GM12874 (cell line): ENCODE results near the gene SMYD3.

Source experiments
- TF ChIP-seq, protein P1 (sequence below): IDR thresholded peaks from 2 replicates; pipeline ENCODE4 v1.5.1; 2011; ENCODE audit warnings: low read depth, mild to moderate bottlenecking, control low read depth, low read length, moderate library complexity; ENCODE audit not compliant: insufficient read depth

The SMYD3 gene

DNA sequence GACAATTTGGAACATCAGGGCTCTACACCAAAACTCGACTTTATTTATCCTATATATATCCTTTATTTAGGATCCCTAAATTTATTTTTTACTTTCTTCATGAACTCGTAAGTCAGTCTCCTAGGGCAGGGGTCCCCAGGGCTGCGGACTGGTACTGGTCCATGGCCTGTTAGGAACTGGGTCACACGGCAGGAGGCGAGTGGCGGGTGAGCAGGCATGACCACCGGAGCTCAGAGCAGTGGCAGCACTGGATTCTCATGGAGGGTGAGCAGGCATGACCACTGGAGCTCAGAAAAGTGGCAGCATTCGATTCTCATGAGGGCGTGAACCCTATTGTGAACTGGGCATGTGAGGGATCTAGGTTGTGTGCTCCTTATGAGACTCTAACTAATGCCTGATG lies 427.0 kb downstream of the SMYD3 start:
- TF ChIP-seq, protein P1, sequence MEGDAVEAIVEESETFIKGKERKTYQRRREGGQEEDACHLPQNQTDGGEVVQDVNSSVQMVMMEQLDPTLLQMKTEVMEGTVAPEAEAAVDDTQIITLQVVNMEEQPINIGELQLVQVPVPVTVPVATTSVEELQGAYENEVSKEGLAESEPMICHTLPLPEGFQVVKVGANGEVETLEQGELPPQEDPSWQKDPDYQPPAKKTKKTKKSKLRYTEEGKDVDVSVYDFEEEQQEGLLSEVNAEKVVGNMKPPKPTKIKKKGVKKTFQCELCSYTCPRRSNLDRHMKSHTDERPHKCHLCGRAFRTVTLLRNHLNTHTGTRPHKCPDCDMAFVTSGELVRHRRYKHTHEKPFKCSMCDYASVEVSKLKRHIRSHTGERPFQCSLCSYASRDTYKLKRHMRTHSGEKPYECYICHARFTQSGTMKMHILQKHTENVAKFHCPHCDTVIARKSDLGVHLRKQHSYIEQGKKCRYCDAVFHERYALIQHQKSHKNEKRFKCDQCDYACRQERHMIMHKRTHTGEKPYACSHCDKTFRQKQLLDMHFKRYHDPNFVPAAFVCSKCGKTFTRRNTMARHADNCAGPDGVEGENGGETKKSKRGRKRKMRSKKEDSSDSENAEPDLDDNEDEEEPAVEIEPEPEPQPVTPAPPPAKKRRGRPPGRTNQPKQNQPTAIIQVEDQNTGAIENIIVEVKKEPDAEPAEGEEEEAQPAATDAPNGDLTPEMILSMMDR: no peak

DNA sequence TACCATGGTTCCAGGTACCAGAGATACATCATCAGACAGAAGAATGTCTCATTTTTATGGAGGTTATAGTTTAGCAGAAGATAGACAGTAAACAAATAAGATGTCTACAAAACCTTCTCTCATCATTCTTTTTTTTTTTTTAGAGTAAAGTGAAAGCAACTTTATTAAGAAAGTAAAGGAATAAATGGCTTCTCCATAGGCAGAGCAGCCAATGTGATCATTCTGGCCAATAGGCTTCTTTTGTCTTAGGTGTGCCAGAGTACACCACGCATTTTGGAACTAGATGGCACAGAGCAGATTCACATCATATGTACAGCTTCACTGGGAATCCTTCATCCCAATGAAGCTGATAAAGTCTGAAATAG lies 428.2 kb downstream of the SMYD3 start:
- TF ChIP-seq, protein P1: no peak

DNA sequence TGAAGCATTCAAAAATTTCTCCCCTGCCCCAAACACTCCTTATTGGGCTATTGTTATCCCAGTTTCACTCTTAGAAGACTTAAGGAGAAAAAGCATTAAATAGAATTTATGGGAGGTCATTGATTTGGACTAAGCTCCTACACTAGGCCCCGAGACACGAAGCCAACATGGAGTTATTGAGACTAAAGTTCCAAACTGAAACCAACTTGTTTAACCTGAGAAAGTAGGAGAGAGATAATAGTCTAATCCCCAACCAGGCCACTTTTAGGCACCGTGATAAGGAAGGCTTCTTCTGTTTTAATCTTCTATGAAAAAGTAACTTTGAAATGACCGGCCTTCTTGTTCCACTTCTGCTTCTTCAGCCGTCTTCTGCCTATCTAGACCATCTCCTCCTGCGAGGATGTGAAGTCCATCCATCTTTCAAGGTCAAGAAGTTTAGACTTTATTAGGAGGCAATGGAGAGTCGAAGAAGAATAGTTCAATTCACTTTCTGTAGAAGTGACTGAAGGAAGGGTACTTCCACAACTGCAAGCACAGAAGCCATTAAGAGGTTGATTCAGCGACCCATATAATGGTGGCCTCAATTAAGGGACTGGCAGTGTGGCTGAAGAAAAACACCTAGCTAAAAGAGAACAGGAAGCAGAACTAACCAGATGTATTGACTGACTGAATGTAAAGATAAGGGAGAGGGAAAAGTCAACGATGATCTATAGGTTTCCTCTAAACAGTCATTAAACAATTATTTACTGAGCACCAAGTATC lies 428.8 kb downstream of the SMYD3 start:
- TF ChIP-seq, protein P1: no peak

DNA sequence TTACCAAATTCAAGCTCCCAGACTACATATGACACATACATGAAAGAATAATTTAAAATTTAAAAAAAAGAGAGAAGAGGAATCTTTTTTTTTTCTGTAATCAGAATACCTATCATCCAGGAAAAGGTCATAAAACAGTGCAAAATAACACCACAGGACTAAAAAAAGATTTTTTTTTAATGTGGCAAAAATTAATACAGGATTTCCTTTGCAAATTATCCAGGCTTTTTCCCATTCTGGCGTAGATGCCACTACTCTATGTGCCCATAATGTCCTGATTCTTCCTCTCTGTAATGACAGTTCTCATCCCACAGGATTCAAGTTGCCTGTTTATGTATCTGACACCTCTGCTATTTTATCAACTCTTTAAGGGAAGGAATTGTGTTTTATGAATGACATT lies 429.6 kb downstream of the SMYD3 start:
- TF ChIP-seq, protein P1: no peak

DNA sequence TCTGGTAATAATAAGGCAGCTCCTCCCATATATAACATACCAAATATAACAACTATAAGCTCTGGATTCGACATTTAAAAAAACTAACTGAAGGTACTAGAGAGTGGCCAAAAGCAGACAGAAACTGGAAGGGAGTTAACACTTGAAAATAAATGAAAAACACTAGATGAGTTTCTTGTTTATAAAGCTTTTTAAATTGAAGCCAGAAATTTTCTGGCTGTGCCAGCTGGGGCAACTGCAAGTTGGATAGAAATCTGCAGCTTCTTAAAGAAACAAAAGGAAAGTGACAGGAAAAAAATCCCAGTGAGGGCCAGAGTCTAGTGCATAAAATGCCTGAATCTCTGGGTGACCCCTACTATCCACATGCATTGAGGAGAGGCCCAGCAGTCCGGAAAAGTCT lies 432.7 kb downstream of the SMYD3 start:
- TF ChIP-seq, protein P1: no peak

DNA sequence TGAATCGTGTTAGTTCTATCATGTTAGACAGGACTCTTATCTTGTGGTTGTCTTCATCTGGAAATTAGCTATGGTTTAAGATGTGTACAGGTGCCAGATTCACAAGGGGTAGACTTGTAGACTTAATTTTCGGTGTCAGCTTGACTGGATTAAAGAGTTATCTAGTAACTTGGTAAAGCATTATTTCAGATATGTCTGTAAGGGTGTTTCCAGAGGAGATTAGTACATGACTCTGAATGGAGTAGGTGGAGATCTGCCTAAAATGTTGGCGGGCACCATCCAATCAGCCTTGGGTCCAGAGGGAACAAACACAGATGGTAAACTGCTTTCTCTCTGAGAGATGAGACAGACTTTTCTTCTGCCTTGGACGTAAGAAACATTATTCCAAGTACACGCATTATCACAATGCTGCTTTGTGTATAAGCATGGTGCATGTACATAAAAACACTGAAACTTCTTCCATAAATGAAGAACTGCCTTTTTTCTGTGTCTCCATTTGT lies 434.6 kb downstream of the SMYD3 start:
- TF ChIP-seq, protein P1: no peak

DNA sequence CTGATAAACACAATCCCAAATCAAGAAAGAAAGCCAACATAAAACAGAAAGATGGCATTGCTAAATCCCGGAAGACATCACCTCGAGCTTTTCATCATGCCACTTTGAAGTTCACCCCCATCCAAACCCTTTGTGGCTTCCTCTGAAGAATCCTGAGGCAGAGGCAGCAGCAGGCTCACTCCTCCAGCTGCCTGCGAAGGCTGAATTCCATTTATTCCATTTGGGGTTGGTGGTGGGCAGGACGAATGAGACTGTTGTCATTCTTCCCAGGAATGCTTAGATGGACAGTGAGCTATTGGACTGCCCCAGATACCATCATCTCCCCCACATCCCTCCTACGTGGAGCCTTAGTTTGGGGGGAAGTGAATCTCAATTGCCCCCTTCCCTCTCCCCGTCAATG lies 437.5 kb downstream of the SMYD3 start:
- TF ChIP-seq, protein P1: no peak
